HG02798 (cell line): ENCODE measurements around the gene TLX3.
"Not testable (repeated sequence)": the region's sequence is repeated elsewhere in the genome, so short reads cannot be mapped to it uniquely, and the experiment has no call there.

ENCODE experiments used
- ATAC-seq: cut with Tn5 transposase; IDR thresholded peaks from one replicate; pipeline ENCODE4 v1.9.1; 2021; ENCODE audit warnings: mild to moderate bottlenecking; ENCODE audit not compliant: unreplicated experiment, poor library complexity

The TLX3 gene

DNA sequence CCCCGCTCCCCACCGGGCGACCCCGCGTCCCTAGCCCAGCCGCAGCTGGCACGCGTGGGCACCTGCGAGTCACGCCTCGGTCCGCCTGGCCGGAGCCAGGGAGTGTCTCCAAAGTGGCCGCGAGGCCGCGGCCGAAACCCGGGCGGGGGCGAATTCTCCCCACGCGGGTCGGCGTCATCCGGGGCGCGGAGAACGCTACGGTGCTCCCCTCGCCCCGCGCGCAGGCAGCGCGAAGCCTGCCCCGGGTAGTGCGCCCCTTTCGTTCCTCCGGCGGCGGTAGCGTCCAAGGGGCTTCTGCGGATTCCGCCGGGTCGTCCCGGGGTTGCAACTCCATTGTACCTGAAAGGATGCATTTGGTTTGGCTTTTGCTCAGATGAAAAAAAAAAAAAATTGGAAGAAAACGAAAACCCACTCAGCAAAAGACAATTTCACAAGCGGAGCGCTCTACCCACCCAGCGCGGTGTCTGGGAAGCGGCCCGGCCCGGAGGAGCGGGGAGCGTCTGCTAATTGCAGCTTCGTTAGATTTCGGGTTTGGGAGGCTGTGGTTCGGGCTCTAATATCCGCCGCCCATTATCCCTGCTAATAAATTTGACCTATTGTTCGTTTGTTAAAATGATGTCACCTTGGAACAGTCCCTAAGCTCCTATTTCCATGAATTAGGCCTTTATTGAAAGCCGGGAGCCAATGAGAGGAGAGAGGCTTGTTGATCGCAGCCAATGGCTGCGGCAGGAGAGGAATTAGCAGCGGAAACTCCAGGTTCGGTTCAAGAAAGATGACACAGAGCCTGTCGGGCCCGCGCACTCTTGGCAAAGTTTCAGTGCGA, at the start of gene TLX3:
TSS of gene TLX3 (plus strand) at position 796 of the 823 bp plus-strand sequence. CDS start 118 bp downstream, outside the sequence.
- ATAC-seq, result no peak

DNA sequence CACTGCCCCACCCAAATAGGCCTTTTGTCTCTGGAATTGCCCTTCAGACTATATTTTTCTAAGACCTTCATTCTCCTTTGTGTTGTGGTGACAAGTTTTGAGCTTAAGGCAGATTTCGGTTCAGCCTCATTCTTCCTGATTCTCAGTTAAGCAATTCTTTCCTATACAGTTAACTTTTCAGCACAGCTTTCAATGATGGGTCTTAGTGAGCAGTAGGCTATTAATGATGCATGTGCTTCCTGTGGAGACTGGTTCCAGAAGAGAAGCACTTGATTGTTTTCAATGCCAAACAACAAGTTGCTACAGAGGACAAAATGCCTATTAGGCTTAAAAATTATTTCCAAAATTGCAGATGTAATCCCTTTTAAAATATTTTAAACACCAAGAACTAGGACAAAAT, 47.7 kb upstream of the TLX3 start:
- ATAC-seq, result no peak

DNA sequence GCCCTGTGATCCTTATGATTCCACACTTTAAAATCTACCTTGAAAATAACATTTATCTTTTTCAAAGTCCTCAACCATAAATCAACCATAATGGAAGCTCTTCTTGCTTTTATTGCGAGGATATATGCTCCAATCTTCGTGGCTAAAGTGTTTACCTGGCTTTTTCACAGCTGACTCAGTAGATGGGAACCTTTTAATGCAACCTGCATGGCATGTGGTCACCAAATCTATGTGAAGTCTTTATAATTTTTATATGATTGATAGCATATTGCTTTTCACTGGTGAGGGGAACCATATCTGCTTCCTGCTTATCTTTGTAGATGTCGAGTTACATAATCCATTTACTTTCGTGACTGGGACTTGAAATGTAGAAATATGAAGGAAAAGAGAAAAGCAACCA, 47.1 kb upstream of the TLX3 start:
- no peak for ATAC-seq

DNA sequence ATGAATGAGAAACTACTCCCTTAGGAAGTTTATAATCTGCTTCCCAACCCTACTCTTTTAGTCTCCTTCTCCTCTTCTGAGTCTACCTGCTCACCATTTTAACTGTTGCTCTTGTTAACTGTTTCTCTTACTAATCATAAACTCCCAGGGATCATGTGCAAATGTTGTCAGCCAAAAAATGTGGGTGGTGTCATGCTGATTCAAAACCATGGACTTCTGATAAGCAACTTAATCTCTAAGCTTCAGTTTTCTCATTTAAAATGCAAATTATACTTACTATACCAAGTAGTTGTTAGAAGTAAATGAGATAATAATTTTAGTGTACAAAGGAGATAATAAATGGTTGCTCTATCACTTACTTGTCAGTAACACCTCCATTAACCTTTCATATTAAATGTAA, 45.9 kb upstream of the TLX3 start:
- ATAC-seq, result no peak

GRCh38 chr5:171264843-171265242, 44.2 kb upstream of the TLX3 start:
- ATAC-seq, result no peak

DNA sequence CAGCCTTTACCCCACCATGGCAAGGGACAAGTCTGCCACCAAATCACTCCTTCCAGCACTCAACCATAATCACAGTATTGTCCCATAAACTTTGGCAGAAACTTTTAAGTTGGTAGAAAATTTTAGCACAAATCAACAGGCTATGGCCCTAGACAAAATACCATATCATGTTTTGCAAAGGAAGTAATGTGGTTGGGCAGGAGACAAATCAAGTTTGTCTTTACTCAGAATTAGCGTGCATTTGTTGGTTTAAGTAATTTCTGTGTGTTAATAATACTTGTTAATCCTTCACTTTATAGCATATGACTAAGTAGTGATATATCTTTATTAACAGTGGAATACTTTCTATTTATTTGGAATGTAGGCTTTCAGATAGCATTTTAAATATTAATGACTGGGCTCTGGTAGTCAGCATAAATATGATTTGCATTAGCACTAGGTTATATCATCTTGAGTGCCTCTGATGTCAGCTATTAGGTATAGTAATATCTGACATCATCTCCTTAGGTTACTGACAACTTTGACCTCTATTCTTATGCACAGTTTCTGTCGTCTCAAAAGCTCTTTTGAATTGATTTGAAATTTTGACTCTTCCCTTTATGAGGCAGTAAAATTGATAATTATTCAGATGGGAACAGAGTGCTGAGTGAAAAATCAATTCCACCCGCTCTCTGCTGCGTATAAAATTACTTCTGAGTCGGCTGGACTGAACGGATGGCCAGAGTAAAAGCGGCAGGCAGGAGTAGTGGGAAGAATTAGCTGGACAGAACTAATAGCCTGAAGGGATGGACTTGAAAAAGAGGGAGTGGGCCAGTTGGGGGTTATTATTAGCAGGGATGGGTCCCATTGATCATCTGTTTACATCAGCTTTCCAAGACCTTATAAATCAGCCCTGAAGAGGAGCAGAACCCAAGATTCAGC, 40.1 kb upstream of the TLX3 start:
- ATAC-seq, result no peak

- ATAC-seq, result no peak
Observed at GRCh38 chr5:171269717-171270116, 39.3 kb upstream of the TLX3 start.

DNA sequence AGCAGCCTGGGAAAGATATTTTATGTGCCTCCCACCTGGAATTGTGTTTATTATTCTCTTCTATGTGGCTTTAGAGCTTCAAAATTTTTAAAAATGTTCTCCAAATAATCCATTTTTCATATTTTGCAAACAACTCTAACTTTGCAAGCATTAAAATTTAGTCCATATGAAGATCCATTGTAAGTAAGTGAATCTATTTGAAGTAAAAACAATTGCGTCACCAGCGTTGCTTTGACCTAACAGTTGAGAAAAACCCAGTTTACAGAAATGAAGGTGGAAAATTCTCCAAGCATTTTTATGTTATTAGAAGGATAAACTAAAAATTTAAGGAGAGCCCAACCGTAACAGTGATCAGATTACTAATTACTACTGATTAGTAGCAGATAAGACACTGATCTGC, 38.9 kb upstream of the TLX3 start:
- no peak for ATAC-seq

DNA sequence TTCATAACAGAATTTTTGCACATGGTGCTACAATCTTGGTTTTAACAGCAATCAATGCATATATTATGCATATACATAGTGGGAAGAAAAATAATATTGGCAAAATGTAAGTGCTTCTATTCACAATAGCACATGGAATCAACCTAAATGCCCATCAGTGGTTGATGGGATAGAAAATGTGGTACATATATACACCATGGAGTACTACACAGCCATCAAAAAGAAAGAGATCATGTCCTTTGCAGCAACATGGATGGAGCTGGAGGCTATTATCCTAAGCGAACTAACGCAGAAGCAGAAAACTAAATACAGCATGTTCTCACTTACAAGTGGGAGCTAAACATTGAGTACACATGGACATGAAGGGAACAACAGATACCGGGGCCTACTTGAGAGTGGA, 37.2 kb upstream of the TLX3 start:
- no peak for ATAC-seq

- ATAC-seq, result no peak
Observed at GRCh38 chr5:171272996-171273970, 35.8 kb upstream of the TLX3 start.

GRCh38 chr5:171275841-171276544, 33.1 kb upstream of the TLX3 start:
- ATAC-seq, result no peak

DNA sequence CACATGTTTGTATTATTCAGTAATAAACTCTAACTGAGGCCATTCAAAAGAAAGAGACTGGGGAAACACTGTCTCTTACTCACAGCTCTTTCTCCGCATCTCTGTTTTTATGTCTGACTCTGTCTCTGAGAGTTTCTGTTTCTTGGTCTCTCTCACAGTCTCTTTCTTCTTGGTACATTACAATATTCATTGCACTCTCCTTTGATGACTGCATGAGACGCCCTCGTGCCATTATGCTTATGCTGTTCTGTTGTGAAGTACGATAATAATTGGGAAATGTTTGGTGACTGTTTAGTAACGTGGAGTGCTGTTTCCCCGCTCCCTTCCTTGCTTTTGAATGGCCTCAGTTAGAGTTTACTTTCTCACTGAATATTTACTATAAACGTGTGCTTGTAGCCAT, 25.3 kb upstream of the TLX3 start:
- ATAC-seq, result no peak

GRCh38 chr5:171285465-171285864, 23.6 kb upstream of the TLX3 start:
- no peak for ATAC-seq

GRCh38 chr5:171288066-171288465, 21.0 kb upstream of the TLX3 start:
- ATAC-seq, result no peak

GRCh38 chr5:171291371-171291770, 17.7 kb upstream of the TLX3 start:
- no peak for ATAC-seq

DNA sequence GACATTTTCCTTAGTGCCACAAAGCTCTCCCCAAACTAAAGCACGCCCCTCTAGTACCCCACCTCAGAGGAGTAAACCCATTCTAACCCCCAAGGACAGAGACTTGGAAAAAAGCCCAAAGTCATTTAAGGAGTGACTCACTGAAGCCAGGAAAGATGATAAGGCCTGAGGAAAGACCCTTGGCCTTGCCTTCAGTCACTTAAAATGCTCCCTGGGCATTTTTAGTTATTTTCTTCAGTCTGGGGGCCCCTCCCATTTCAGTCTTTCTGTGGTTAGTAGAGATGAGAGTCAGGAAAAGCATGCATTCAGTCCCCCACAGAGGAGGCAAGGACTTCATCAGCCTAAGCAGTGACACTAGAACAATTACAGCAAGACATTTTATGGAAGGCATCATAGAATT, 13.7 kb upstream of the TLX3 start:
- no peak for ATAC-seq

- ATAC-seq, result no peak
Observed at GRCh38 chr5:171295801-171296200, 13.2 kb upstream of the TLX3 start.

GRCh38 chr5:171297941-171298340, 11.1 kb upstream of the TLX3 start:
- ATAC-seq, result not testable (repeated sequence)

DNA sequence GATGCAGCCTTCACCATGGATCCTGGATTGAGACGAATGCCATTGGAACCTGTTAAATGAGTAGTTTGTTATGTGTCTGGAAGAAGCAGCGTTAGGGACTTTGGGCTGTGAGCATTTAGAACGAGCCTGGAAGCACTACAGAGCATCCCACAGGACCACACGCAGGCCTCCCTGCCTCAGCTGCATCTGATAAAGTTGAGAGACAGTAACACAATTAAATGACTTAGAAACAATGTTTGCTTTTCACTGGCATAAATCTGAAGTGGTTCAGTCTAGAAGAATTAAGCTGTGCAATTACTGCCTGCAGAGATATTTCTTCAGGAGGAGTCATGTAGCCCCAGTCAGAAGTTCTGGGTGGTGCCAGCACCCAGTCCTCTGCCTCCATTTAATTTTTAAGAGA, 9.8 kb upstream of the TLX3 start:
- no peak for ATAC-seq

- no peak for ATAC-seq
Observed at GRCh38 chr5:171299851-171300250, 9.2 kb upstream of the TLX3 start.
